NT2/D1 (cell line): ENCODE results near the gene PDZRN3.

Experiments used
- SUZ12 ChIP-seq: IDR thresholded peaks from 2 replicates; pipeline ENCODE4 v1.6.1; 2011; ENCODE audit not compliant: insufficient read length, insufficient read depth; ENCODE audit errors: extremely low read depth
- YY1 ChIP-seq: IDR thresholded peaks from 2 replicates; pipeline ENCODE4 v1.6.1; 2011; ENCODE audit not compliant: insufficient read length, insufficient read depth
- ZNF274 ChIP-seq: IDR thresholded peaks from 2 replicates; pipeline ENCODE4 v1.6.1; 2011; ENCODE audit warnings: mild to moderate bottlenecking, low read depth, low read length

GRCh38 chr3:73473898-73474416 lies 150.8 kb downstream of the PDZRN3 start:
- no peak for TF ChIP-seq SUZ12
- TF ChIP-seq ZNF274, result no peak
- TF ChIP-seq YY1, result no peak
